Activated naive CD8-positive, alpha-beta T cell treated with anti-CD3 and anti-CD28 coated beads, Interleukin-2, amount 50 U/mL, for 24 hours (primary cell): ENCODE measurements around the gene ZNF239.

ENCODE experiments used
- ATAC-seq: fragments of 150-1000 bp; cut with Tn5 transposase; one replicate; pipeline ENCODE4 v1.10.0; 2021
- DNase-seq: peaks from one replicate; pipeline ENCODE4 v3.0.0; 2021
- H3K27ac Mint-ChIP-seq: one replicate; pipeline ENCODE4 v1.8.0; 2021; ENCODE audit warnings: mild to moderate bottlenecking, mixed read lengths
- H3K27me3 Mint-ChIP-seq: one replicate; pipeline ENCODE4 v1.8.0; 2021; ENCODE audit warnings: mixed read lengths
- H3K36me3 Mint-ChIP-seq: one replicate; pipeline ENCODE4 v1.8.0; 2021; ENCODE audit warnings: low read depth, mixed read lengths
- H3K4me1 Mint-ChIP-seq: one replicate; pipeline ENCODE4 v1.8.0; 2021; ENCODE audit warnings: mixed read lengths
- H3K4me3 Mint-ChIP-seq: one replicate; pipeline ENCODE4 v1.8.0; 2021; ENCODE audit warnings: mild to moderate bottlenecking, moderate library complexity, mixed read lengths
- H3K9me3 Mint-ChIP-seq: one replicate; pipeline ENCODE4 v1.8.0; 2021; ENCODE audit warnings: mixed read lengths

Gene ZNF239

DNA sequence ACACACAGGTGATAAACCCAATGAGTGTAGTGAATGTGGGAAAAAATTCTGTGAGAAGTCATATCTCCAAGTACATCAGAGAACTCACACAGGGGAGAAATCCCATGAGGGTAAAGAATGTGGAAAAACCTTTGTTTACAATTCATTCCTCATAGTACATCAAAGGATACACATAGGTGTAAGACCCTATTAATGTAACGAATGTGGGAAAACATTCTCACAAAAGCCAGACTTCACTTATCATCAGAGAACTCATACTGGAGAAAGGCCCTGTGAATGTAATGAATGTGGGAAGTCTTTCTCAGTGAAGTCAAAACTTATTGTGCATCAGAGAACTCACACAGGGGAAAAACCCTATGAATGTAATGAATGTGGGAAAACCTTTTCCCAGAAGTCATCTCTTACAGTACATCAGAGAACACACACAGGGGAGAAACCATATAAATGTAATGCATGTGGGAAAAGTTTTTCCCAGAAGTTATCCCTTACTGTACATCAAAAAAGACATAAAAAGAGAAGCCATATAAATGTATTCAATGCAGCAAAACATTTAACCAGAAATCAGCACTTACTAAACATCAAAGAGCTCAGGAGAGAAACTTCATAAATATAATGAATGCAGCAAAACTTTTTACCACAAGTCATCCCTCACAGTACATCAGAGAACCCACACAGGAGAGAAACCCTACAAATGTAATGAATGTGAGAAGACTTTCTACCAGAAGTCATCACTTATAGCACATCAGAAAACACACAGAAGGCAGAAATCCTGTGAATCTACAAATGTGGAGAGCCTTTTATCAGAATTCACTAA, 49.8 kb downstream of the ZNF239 start:
- H3K4me3 Mint-ChIP-seq = no peak overlapping the region
- ATAC-seq (no peak), DNase-seq (no peak)
- peaks cover 66% of the 10 kb centered on the region for H3K9me3 Mint-ChIP-seq
- H3K4me1 Mint-ChIP-seq = no peaks in the 10 kb centered on the region
- H3K36me3 Mint-ChIP-seq = peaks cover 23% of the 10 kb centered on the region
- no peaks in the 10 kb centered on the region for H3K27me3 Mint-ChIP-seq
- H3K27ac Mint-ChIP-seq = no peak overlapping the region
